NCI-H1048 (cell line): ENCODE data around the gene FAM131B.

Experiments used
- DNase-seq: peaks from one replicate; lab custom pipeline; 2025; lab: John Stamatoyannopoulos, UW

Gene FAM131B

GRCh38 chr7:143356414-143357050 is 6.0 kb downstream of the FAM131B start:
- DNase-seq, result no peak

- DNase-seq, result no peak
Observed at GRCh38 chr7:143355450-143356385, 6.8 kb downstream of the FAM131B start.

GRCh38 chr7:143354965-143355364 is 7.5 kb downstream of the FAM131B start:
- no peak for DNase-seq

GRCh38 chr7:143354376-143354775 is 8.1 kb downstream of the FAM131B start:
- no peak for DNase-seq

GRCh38 chr7:143352531-143353002 is 9.9 kb downstream of the FAM131B start:
- no peak for DNase-seq

- DNase-seq, result no peak
Observed at GRCh38 chr7:143351574-143351973, 10.9 kb downstream of the FAM131B start.

GRCh38 chr7:143351060-143351459 is 11.5 kb downstream of the FAM131B start:
- DNase-seq, result no peak

GRCh38 chr7:143347950-143348349 is 14.6 kb downstream of the FAM131B start:
- DNase-seq, result no peak

- DNase-seq, result no peak
Observed at GRCh38 chr7:143346018-143346417, 16.5 kb downstream of the FAM131B start.

- no peak for DNase-seq
Observed at GRCh38 chr7:143345428-143345900, 17.0 kb downstream of the FAM131B start.

GRCh38 chr7:143343596-143343995 is 18.9 kb downstream of the FAM131B start:
- no peak for DNase-seq

- no peak for DNase-seq
Observed at GRCh38 chr7:143341842-143342241, 20.7 kb downstream of the FAM131B start.

GRCh38 chr7:143337216-143337615 is 25.3 kb downstream of the FAM131B start:
- no peak for DNase-seq

- no peak for DNase-seq
Observed at GRCh38 chr7:143334244-143334643, 28.3 kb downstream of the FAM131B start.

- DNase-seq, result no peak
Observed at GRCh38 chr7:143331179-143331801, 31.2 kb downstream of the FAM131B start.

- no peak for DNase-seq
Observed at GRCh38 chr7:143329471-143330170, 32.9 kb downstream of the FAM131B start.

GRCh38 chr7:143327903-143328302 is 34.6 kb downstream of the FAM131B start:
- DNase-seq, result no peak

- DNase-seq, result no peak
Observed at GRCh38 chr7:143325240-143325639, 37.3 kb downstream of the FAM131B start.

GRCh38 chr7:143323653-143324052 is 38.9 kb downstream of the FAM131B start:
- no peak for DNase-seq

- DNase-seq, result no peak
Observed at GRCh38 chr7:143322760-143323633, 39.5 kb downstream of the FAM131B start.

- no peak for DNase-seq
Observed at GRCh38 chr7:143321734-143322133, 40.8 kb downstream of the FAM131B start.
